Measurements from ENCODE around the gene ADGRE2.

The ADGRE2 gene

GRCh38 chr19:14746886-14747285 is 31.5 kb downstream of the ADGRE2 start:
- no peak overlapping the region for H3K18ac ChIP-seq (ENCODE audit: low read depth in 1 of 2, low read length in 2 of 2)
- H3K4me3 ChIP-seq (ENCODE audit: insufficient read depth in 1 of 2, low read depth in 1 of 2, low read length in 2 of 2), result no peak overlapping the region
- no peak overlapping the region for H4K91ac ChIP-seq (ENCODE audit: low read length)
- H3K14ac ChIP-seq (ENCODE audit: low read length in 2 of 2), result no peak overlapping the region
- no peak overlapping the region for H2AFZ ChIP-seq (ENCODE audit: low read depth, low read length)
- H3K27ac ChIP-seq (ENCODE audit: low read length, poor library complexity, severe bottlenecking), result no peak overlapping the region
- H3K4me2 ChIP-seq (ENCODE audit: low read length, poor library complexity, severe bottlenecking), result no peak overlapping the region
- H2BK15ac ChIP-seq (ENCODE audit: low read depth, poor library complexity, severe bottlenecking), result no peak overlapping the region
- H3K4me1 ChIP-seq (ENCODE audit: control insufficient read depth, insufficient read depth, low read depth, low read length), result no peaks in the 10 kb centered on the region
- H3K23ac ChIP-seq (ENCODE audit: low read length in 2 of 2), result no peak overlapping the region
- H3K4ac ChIP-seq (ENCODE audit: low read depth in 1 of 2, low read length in 2 of 2), result no peak overlapping the region
- H2BK12ac ChIP-seq (ENCODE audit: low read length in 2 of 2), result no peak overlapping the region
- peaks cover 0 to 3% of the 10 kb centered on the region in 2 experiments for H3K36me3 ChIP-seq (ENCODE audit: control insufficient read depth in 1 of 2, insufficient read depth in 2 of 2, low read depth in 1 of 2, low read length in 2 of 2)
- WGBS, result 79% methylated on average over 2 of the region's 4 CpGs
- no peak overlapping the region for H3K9ac ChIP-seq (ENCODE audit: low read length)
- no peak for DNase-seq
- no peak overlapping the region for H2BK120ac ChIP-seq (ENCODE audit: low read depth, low read length)
- H2AK5ac ChIP-seq (ENCODE audit: low read length, severe bottlenecking), result no peak overlapping the region
- H4K8ac ChIP-seq (ENCODE audit: low read length), result no peak overlapping the region
- no peak overlapping the region for H2BK5ac ChIP-seq (ENCODE audit: low read depth, low read length, poor library complexity, severe bottlenecking)
- H3K9me3 ChIP-seq (ENCODE audit: control insufficient read depth, low read length), result no peaks in the 10 kb centered on the region
- no peaks in the 10 kb centered on the region for H3K27me3 ChIP-seq (ENCODE audit: control insufficient read depth in 1 of 2, insufficient read depth in 1 of 2, low read length in 2 of 2)
- H3K79me1 ChIP-seq (replicated peaks; ENCODE audit: low read length, poor library complexity, severe bottlenecking), result no peaks in the 10 kb centered on the region

GRCh38 chr19:14735915-14736314 is 42.4 kb downstream of the ADGRE2 start:
- H3K79me1 ChIP-seq (replicated peaks; ENCODE audit: low read length, poor library complexity, severe bottlenecking), result no peaks in the 10 kb centered on the region
- no peak overlapping the region for H3K23ac ChIP-seq (ENCODE audit: low read length in 2 of 2)
- no peak overlapping the region for H2AK5ac ChIP-seq (ENCODE audit: low read length, severe bottlenecking)
- H3K4me1 ChIP-seq (ENCODE audit: control insufficient read depth, insufficient read depth, low read depth, low read length), result no peaks in the 10 kb centered on the region
- H3K4me3 ChIP-seq (ENCODE audit: insufficient read depth in 1 of 2, low read depth in 1 of 2, low read length in 2 of 2), result no peak overlapping the region
- H3K9ac ChIP-seq (ENCODE audit: low read length), result no peak overlapping the region
- H3K9me3 ChIP-seq (ENCODE audit: control insufficient read depth, low read length), result peaks cover 26% of the 10 kb centered on the region
- H2BK15ac ChIP-seq (ENCODE audit: low read depth, poor library complexity, severe bottlenecking), result no peak overlapping the region
- H4K91ac ChIP-seq (ENCODE audit: low read length), result no peak overlapping the region
- H2AFZ ChIP-seq (ENCODE audit: low read depth, low read length), result no peak overlapping the region
- no peak overlapping the region for H2BK120ac ChIP-seq (ENCODE audit: low read depth, low read length)
- no peak overlapping the region for H3K4me2 ChIP-seq (ENCODE audit: low read length, poor library complexity, severe bottlenecking)
- 66% methylated on average over 4 of the region's 5 CpGs for WGBS
- no peak overlapping the region for H3K14ac ChIP-seq (ENCODE audit: low read length in 2 of 2)
- no peak for DNase-seq
- H3K18ac ChIP-seq (ENCODE audit: low read depth in 1 of 2, low read length in 2 of 2), result no peak overlapping the region
- H3K36me3 ChIP-seq (ENCODE audit: control insufficient read depth in 1 of 2, insufficient read depth in 2 of 2, low read depth in 1 of 2, low read length in 2 of 2), result no peaks in the 10 kb centered on the region
- no peaks in the 10 kb centered on the region for H3K27me3 ChIP-seq (ENCODE audit: control insufficient read depth in 1 of 2, insufficient read depth in 1 of 2, low read length in 2 of 2)
- H4K8ac ChIP-seq (ENCODE audit: low read length), result no peak overlapping the region
- no peak overlapping the region for H2BK5ac ChIP-seq (ENCODE audit: low read depth, low read length, poor library complexity, severe bottlenecking)
- H2BK12ac ChIP-seq (ENCODE audit: low read length in 2 of 2), result no peak overlapping the region
- no peak overlapping the region for H3K4ac ChIP-seq (ENCODE audit: low read depth in 1 of 2, low read length in 2 of 2)
- no peak overlapping the region for H3K27ac ChIP-seq (ENCODE audit: low read length, poor library complexity, severe bottlenecking)

DNA sequence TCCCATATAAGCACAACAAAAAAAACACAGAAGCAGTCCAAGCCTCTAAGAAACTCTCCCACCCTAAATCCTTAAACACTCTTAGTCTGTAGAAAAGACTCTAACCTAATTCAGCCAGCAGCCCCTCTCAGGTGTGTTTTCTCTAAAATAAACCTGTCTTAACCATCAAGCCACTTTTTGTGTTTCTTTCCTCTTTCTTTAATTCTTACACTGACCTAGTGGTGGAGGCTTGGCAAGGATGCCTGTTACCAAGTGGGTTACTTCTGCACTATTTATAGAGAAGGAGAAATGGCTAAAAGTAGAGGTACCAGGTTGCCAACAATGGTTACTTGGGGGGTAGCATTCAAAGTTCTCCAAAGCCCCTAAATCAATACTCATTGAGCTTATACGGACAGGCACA is 44.8 kb downstream of the ADGRE2 start:
- Histone ChIP-seq H4K8ac (ENCODE audit: low read length) (no peak overlapping the region), H3K4me2 (ENCODE audit: low read length, poor library complexity, severe bottlenecking) (no peak overlapping the region), H3K18ac (ENCODE audit: low read depth in 1 of 2, low read length in 2 of 2) (no peak overlapping the region), H3K4ac (ENCODE audit: low read depth in 1 of 2, low read length in 2 of 2) (no peak overlapping the region), H2AFZ (ENCODE audit: low read depth, low read length) (no peak overlapping the region), H3K4me1 (ENCODE audit: control insufficient read depth, insufficient read depth, low read depth, low read length) (no peaks in the 10 kb centered on the region), H3K9ac (ENCODE audit: low read length) (no peak overlapping the region), H3K79me1 (replicated peaks; ENCODE audit: low read length, poor library complexity, severe bottlenecking) (no peaks in the 10 kb centered on the region), H3K27ac (ENCODE audit: low read length, poor library complexity, severe bottlenecking) (no peak overlapping the region), H4K91ac (ENCODE audit: low read length) (no peak overlapping the region), H3K27me3 (ENCODE audit: control insufficient read depth in 1 of 2, insufficient read depth in 1 of 2, low read length in 2 of 2) (no peaks in the 10 kb centered on the region), H3K36me3 (ENCODE audit: control insufficient read depth in 1 of 2, insufficient read depth in 2 of 2, low read depth in 1 of 2, low read length in 2 of 2) (no peaks in the 10 kb centered on the region), H2BK5ac (ENCODE audit: low read depth, low read length, poor library complexity, severe bottlenecking) (no peak overlapping the region), H2BK12ac (ENCODE audit: low read length in 2 of 2) (no peak overlapping the region), H2AK5ac (ENCODE audit: low read length, severe bottlenecking) (no peak overlapping the region), H2BK15ac (ENCODE audit: low read depth, poor library complexity, severe bottlenecking) (no peak overlapping the region), H3K9me3 (ENCODE audit: control insufficient read depth, low read length) (peaks cover 33% of the 10 kb centered on the region), H3K23ac (ENCODE audit: low read length in 2 of 2) (no peak overlapping the region), H3K4me3 (ENCODE audit: insufficient read depth in 1 of 2, low read depth in 1 of 2, low read length in 2 of 2) (no peak overlapping the region), H2BK120ac (ENCODE audit: low read depth, low read length) (no peak overlapping the region), H3K14ac (ENCODE audit: low read length in 2 of 2) (no peak overlapping the region)
- 100% methylated on average over 1 of the region's 1 CpG for WGBS
- DNase-seq, result no peak

DNA sequence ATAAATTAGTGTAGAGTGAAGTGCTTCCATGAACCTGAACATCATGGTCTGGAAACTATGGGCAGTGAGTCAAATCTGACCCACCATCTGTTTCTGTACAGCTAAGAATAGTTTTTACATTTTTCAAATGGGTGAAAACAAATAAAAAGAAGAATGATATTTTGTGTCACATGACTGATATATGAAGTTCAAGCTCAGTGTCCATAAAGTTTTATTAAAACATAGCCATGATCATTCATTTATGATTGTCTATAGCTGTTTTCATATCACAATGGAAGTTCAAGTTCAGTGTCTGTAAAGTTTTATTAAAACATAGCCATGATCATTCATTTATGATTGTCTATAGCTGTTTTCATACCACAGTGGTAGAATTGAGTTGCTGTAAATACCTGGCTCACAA is 45.9 kb downstream of the ADGRE2 start:
- Histone ChIP-seq H3K27ac (ENCODE audit: low read length, poor library complexity, severe bottlenecking) (no peak overlapping the region), H3K9me3 (ENCODE audit: control insufficient read depth, low read length) (peaks cover 41% of the 10 kb centered on the region), H2AK5ac (ENCODE audit: low read length, severe bottlenecking) (no peak overlapping the region), H2BK15ac (ENCODE audit: low read depth, poor library complexity, severe bottlenecking) (no peak overlapping the region), H2BK12ac (ENCODE audit: low read length in 2 of 2) (no peak overlapping the region), H3K18ac (ENCODE audit: low read depth in 1 of 2, low read length in 2 of 2) (no peak overlapping the region), H3K4me1 (ENCODE audit: control insufficient read depth, insufficient read depth, low read depth, low read length) (no peaks in the 10 kb centered on the region), H3K79me1 (replicated peaks; ENCODE audit: low read length, poor library complexity, severe bottlenecking) (no peaks in the 10 kb centered on the region), H2AFZ (ENCODE audit: low read depth, low read length) (no peak overlapping the region), H3K27me3 (ENCODE audit: control insufficient read depth in 1 of 2, insufficient read depth in 1 of 2, low read length in 2 of 2) (no peaks in the 10 kb centered on the region), H4K91ac (ENCODE audit: low read length) (no peak overlapping the region), H2BK5ac (ENCODE audit: low read depth, low read length, poor library complexity, severe bottlenecking) (no peak overlapping the region), H3K23ac (ENCODE audit: low read length in 2 of 2) (no peak overlapping the region), H3K9ac (ENCODE audit: low read length) (no peak overlapping the region), H2BK120ac (ENCODE audit: low read depth, low read length) (no peak overlapping the region), H3K4me3 (ENCODE audit: insufficient read depth in 1 of 2, low read depth in 1 of 2, low read length in 2 of 2) (no peak overlapping the region), H3K4me2 (ENCODE audit: low read length, poor library complexity, severe bottlenecking) (no peak overlapping the region), H3K14ac (ENCODE audit: low read length in 2 of 2) (no peak overlapping the region), H3K4ac (ENCODE audit: low read depth in 1 of 2, low read length in 2 of 2) (no peak overlapping the region), H3K36me3 (ENCODE audit: control insufficient read depth in 1 of 2, insufficient read depth in 2 of 2, low read depth in 1 of 2, low read length in 2 of 2) (no peaks in the 10 kb centered on the region), H4K8ac (ENCODE audit: low read length) (no peak overlapping the region)
- no peak for DNase-seq
